Breast epithelium (tissue), 4 donors: ENCODE results near the gene GPR37L1. TPM values are rescaled to one million over a fixed set of nuclear protein-coding genes. Genes with fewer than 3 reads are reported as not detected.

Source experiments
- DNase-seq, 2 donors: peaks; one replicate each; pipeline ENCODE4 v3.0.0-alpha.2; 2019; ENCODE audit warnings: low spot score in 2 of 2
- H3K27ac ChIP-seq, 2 donors: fragments of 200-600 bp; sonication (generic) in 1 of 2; one replicate each; pipeline ENCODE4 v1.5.1; 2016 to 2019; ENCODE audit warnings: mild to moderate bottlenecking in 1 of 2
- H3K27me3 ChIP-seq, 2 donors: fragments of 200-600 bp; sonication (generic) in 1 of 2; one replicate each; pipeline versions ENCODE4 v1.5.1 to v1.6.0; 2017 to 2019; ENCODE audit warnings: control low read depth in 1 of 2, mild to moderate bottlenecking in 1 of 2
- H3K36me3 ChIP-seq: fragments of 200-600 bp; one replicate; pipeline ENCODE4 v1.5.1; 2019
- H3K4me1 ChIP-seq, 2 donors: fragments of 200-600 bp; sonication (generic); one replicate each; pipeline ENCODE4 v1.5.1; 2016 to 2019; ENCODE audit warnings: control low read depth in 1 of 2
- H3K4me3 ChIP-seq, 3 donors: fragments of 200-600 bp; sonication (generic); 1 replicate in 2 of 3; 2 replicates in 1 of 3; pipeline ENCODE4 v1.5.1; 2016 to 2019; ENCODE audit warnings: mild to moderate bottlenecking in 3 of 3, moderate library complexity in 2 of 3
- H3K9me3 ChIP-seq, 2 donors: fragments of 200-600 bp; sonication (generic) in 1 of 2; one replicate each; pipeline ENCODE4 v1.5.1; 2016 to 2019; ENCODE audit warnings: control low read depth in 1 of 2
- POLR2A ChIP-seq: fragments of 450-650 bp; IDR thresholded peaks from one replicate; pipeline ENCODE4 v1.6.1; 2016; ENCODE audit warnings: antibody characterized with exemption, mild to moderate bottlenecking, moderate library complexity
- POLR2AphosphoS5 ChIP-seq, 3 donors: sonication (generic); formaldehyde crosslinking; IDR thresholded peaks; one replicate each; pipeline ENCODE4 v1.6.1; 2017; ENCODE audit warnings: antibody characterized with exemption in 3 of 3
- intact Hi-C: fragments of 100-400 bp; cut with DNase I; formaldehyde crosslinking; loops from one replicate; pipeline ENCODE4 v1.15.1; 2023; ENCODE audit warnings: low total_unique reads
- total RNA-seq, 3 donors: library from RNA; depleted of rRNA; stranded (reverse); fragments of >200 nt; gene quantifications; one replicate each; pipeline ENCODE4 v1.1.0, GENCODE V29; 2016
- TF ChIP-seq, protein P1 (sequence below), 3 donors: fragments of 450-650 bp; IDR thresholded peaks; one replicate each; pipeline ENCODE4 v1.5.1; 2016 to 2017; ENCODE audit warnings: antibody characterized with exemption in 3 of 3, mild to moderate bottlenecking in 3 of 3, moderate library complexity in 3 of 3

The GPR37L1 gene
- total RNA-seq, 3 donors from 2014 or later, result not detected

GRCh38 chr1:202152399-202152798, 29.7 kb downstream of the GPR37L1 start:
- Histone ChIP-seq H3K9me3 (no peaks in the 10 kb centered on the region), H3K36me3 (no peaks in the 10 kb centered on the region), H3K4me1 (no peaks in the 10 kb centered on the region), H3K27ac (no peak overlapping the region), H3K27me3 (no peaks in the 10 kb centered on the region), H3K4me3 (no peak overlapping the region)
- DNase-seq, result no peak
- no peak for TF ChIP-seq POLR2AphosphoS5 (IDR thresholded peaks at IDR 0.05)
- no peak for TF ChIP-seq POLR2A
- TF ChIP-seq, protein P1, sequence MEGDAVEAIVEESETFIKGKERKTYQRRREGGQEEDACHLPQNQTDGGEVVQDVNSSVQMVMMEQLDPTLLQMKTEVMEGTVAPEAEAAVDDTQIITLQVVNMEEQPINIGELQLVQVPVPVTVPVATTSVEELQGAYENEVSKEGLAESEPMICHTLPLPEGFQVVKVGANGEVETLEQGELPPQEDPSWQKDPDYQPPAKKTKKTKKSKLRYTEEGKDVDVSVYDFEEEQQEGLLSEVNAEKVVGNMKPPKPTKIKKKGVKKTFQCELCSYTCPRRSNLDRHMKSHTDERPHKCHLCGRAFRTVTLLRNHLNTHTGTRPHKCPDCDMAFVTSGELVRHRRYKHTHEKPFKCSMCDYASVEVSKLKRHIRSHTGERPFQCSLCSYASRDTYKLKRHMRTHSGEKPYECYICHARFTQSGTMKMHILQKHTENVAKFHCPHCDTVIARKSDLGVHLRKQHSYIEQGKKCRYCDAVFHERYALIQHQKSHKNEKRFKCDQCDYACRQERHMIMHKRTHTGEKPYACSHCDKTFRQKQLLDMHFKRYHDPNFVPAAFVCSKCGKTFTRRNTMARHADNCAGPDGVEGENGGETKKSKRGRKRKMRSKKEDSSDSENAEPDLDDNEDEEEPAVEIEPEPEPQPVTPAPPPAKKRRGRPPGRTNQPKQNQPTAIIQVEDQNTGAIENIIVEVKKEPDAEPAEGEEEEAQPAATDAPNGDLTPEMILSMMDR (IDR thresholded peaks at IDR 0.05), result no peak
- intact Hi-C loops, result no loop called here

DNA sequence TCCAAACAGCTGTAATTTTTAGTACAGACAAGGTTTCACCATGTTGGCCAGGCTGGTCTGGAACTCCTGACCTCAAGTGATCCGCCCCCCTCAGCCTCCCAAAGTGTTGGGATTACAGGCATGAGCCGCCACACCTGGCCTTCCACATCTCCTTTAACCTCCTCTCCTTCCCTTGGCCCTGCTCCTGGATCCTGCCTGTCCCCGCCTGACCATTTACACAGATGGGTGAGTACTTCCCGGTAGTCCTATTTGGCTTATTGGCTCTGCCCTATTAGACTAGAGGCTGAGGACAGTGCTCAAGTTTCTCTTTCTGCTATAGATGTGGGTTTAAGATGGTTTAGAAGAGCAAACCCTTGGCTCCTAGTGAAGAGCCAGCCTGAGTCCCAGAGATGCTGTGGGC, 30.6 kb downstream of the GPR37L1 start:
- Histone ChIP-seq H3K4me3 (no peak overlapping the region), H3K27me3 (no peaks in the 10 kb centered on the region), H3K4me1 (no peaks in the 10 kb centered on the region), H3K27ac (no peak overlapping the region), H3K36me3 (no peaks in the 10 kb centered on the region), H3K9me3 (no peaks in the 10 kb centered on the region)
- TF ChIP-seq POLR2AphosphoS5 (IDR thresholded peaks at IDR 0.05) (no peak), POLR2A (no peak)
- TF ChIP-seq, protein P1 (IDR thresholded peaks at IDR 0.05), result no peak
- DNase-seq, result no peak
- intact Hi-C loops, result no loop called here

- H3K4me1 ChIP-seq, result no peaks in the 10 kb centered on the region
- DNase-seq, result no peak
- no peaks in the 10 kb centered on the region for H3K27me3 ChIP-seq
- TF ChIP-seq POLR2AphosphoS5 (IDR thresholded peaks at IDR 0.05), result no peak
- TF ChIP-seq, protein P1 (IDR thresholded peaks at IDR 0.05), result no peak
- no peak for TF ChIP-seq POLR2A
- no peaks in the 10 kb centered on the region for H3K9me3 ChIP-seq
- no peaks in the 10 kb centered on the region for H3K36me3 ChIP-seq
- H3K27ac ChIP-seq, result no peak overlapping the region
- intact Hi-C loops, result no loop called here
- H3K4me3 ChIP-seq, result no peak overlapping the region
These were observed 31.5 kb downstream of the GPR37L1 start for GRCh38 chr1:202154148-202154765.

- no peak for DNase-seq
- intact Hi-C loops, result no loop called here
- TF ChIP-seq, protein P1 (IDR thresholded peaks at IDR 0.05), result peak in 1 of 3 donors; percentile 7
- TF ChIP-seq POLR2A, result no peak
- no peak overlapping the region for H3K4me3 ChIP-seq
- no peaks in the 10 kb centered on the region for H3K9me3 ChIP-seq
- no peaks in the 10 kb centered on the region for H3K36me3 ChIP-seq
- no peaks in the 10 kb centered on the region for H3K4me1 ChIP-seq
- no peak overlapping the region for H3K27ac ChIP-seq
- no peaks in the 10 kb centered on the region for H3K27me3 ChIP-seq
These were observed 32.2 kb downstream of the GPR37L1 start for GRCh38 chr1:202154766-202155477.

- no peaks in the 10 kb centered on the region for H3K4me1 ChIP-seq
- DNase-seq, result no peak
- intact Hi-C loops, result no loop called here
These were observed 32.8 kb downstream of the GPR37L1 start for GRCh38 chr1:202155478-202156021.

More at GRCh38 chr1:202155478-202156021, 32.8 kb downstream of the GPR37L1 start:
- Histone ChIP-seq H3K36me3 (no peaks in the 10 kb centered on the region), H3K27me3 (no peaks in the 10 kb centered on the region), H3K9me3 (no peaks in the 10 kb centered on the region), H3K4me3 (no peak overlapping the region), H3K27ac (no peak overlapping the region)
- TF ChIP-seq POLR2AphosphoS5 (IDR thresholded peaks at IDR 0.05) (no peak), POLR2A (no peak)
- TF ChIP-seq, protein P1 (IDR thresholded peaks at IDR 0.05), result no peak
